HG03378 (cell line): ENCODE results near the gene RYR3.
"Not testable (repeated sequence)": the region's sequence is repeated elsewhere in the genome, so short reads cannot be mapped to it uniquely, and the experiment has no call there.

ENCODE experiments used
- ATAC-seq: cut with Tn5 transposase; IDR thresholded peaks from one replicate; pipeline ENCODE4 v1.9.1; 2021; ENCODE audit warnings: mild to moderate bottlenecking, moderate library complexity; ENCODE audit not compliant: unreplicated experiment

The RYR3 gene

GRCh38 chr15:33810073-33810595 lies 499.4 kb downstream of the RYR3 start:
- no peak for ATAC-seq

DNA sequence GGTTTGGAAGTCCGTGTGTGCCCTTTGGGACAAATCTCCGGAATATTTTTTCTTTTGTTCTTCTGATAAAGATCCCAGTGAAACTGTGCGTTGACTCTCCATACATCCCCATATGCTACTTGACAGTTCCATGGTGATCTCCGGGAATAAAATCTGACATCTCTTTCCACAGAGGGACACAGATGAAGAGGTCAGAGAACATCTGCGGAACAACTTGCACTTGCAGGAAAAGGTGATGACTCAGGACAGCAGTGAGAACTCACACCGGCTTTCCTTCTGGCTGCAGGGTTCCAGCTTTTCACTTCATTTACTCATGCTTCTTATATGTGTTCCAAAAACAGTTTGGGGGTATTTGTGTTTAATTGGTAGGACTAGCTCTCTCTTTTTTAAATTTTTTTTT lies 500.0 kb downstream of the RYR3 start:
- ATAC-seq: no peak

- ATAC-seq: no peak
These were observed 503.1 kb downstream of the RYR3 start for GRCh38 chr15:33813891-33814290.

DNA sequence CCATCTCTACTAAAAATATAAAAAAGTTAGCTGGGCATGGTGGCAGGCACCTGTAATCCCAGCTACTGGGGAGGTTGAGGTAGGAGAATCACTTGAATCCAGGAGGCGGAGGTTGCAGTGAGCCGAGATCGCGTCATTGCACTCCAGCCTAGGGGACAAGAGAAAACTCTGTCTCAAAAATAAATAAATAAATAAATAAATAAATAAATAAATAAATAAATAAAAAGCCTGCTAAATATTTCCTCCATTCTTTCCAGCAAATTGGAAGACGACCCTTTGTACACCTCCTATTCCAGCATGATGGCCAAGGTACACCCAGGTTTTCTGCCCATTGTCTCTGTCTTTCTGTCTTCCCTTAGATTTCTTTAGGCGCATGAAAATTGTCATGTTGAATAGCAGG lies 508.7 kb downstream of the RYR3 start:
- ATAC-seq: not testable (repeated sequence)

- ATAC-seq: no peak
These were observed 511.7 kb downstream of the RYR3 start for GRCh38 chr15:33822479-33822878.

GRCh38 chr15:33823119-33823518 lies 512.4 kb downstream of the RYR3 start:
- no peak for ATAC-seq

DNA sequence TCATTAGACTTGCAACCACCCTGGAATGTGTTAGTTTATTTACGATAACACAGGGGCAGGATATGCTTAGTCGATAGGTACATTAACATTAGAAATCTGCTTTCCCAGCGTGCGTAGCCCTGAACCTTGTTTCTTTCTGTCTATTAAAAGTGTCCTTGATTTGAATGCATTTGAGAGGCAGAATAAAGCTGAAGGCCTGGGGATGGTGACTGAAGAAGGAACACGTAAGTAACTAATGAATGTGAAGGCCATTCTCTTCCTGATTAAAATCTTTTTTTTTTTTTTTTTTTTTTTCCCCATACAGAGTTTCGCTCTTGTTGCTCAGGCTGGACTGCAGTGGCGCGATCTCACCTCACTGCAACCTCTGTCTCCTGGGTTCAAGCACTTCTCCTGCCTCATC lies 514.7 kb downstream of the RYR3 start:
- ATAC-seq: no peak

- no peak for ATAC-seq
These were observed 515.4 kb downstream of the RYR3 start for GRCh38 chr15:33826201-33826600.

GRCh38 chr15:33830351-33830750 lies 519.6 kb downstream of the RYR3 start:
- no peak for ATAC-seq

GRCh38 chr15:33831646-33832045 lies 520.9 kb downstream of the RYR3 start:
- no peak for ATAC-seq

DNA sequence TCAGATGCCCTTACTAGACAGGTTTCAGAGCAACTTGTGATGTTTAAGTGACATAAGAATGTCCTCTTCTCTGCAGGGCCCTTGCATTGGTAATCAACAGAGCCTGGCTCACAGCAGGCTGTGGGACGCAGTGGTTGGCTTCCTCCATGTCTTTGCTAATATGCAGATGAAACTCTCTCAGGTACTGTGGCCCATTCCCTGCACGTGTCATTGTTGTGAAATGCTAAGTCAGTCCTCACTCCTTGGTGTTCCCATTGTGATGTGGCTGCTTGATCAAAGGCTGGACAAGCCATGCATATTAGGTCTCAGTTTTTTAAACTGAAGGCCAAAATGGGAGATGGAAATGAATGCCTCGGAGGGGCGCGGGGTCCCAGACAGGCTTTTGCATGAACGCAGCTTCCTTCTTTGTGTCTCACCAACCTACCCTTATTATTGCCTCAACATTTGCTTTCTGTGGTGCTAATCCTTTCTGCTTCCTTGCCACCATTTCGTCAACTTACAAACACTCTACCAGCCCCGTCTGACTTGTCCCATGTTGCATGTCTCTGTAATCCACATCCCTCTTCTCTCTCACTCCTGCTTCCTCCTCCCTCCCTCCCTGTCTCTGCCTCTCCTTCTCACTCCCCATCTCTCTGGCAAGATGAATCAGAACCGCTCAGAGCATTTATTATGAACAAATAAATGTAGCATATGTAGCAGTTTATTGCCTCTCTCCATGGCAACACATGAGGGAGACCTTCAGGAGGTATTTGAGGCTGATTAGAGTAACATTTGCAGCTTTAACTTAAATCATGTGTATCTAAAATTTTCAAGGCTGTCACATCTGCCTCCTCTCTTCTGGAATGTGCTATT lies 524.4 kb downstream of the RYR3 start:
- no peak for ATAC-seq

DNA sequence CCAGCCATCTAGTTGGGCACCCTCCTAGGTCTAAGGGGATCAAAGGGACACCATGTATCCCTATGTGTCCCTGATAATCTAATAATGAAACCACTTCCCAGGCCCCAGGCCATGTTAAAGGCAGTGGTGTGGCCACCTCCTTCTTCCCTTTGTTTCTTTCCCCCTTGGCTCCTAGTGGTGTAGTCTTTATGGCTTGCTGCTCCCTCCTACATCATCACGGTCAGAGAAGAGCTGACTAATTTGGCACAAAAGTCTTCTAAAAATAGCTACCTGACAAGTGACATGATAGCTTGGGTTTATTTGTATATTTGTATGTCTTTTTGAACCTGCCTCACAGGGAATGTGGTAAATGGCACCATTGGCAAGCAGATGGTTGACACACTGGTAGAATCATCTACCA lies 526.5 kb downstream of the RYR3 start:
- ATAC-seq: no peak

GRCh38 chr15:33839540-33839939 lies 528.8 kb downstream of the RYR3 start:
- no peak for ATAC-seq

DNA sequence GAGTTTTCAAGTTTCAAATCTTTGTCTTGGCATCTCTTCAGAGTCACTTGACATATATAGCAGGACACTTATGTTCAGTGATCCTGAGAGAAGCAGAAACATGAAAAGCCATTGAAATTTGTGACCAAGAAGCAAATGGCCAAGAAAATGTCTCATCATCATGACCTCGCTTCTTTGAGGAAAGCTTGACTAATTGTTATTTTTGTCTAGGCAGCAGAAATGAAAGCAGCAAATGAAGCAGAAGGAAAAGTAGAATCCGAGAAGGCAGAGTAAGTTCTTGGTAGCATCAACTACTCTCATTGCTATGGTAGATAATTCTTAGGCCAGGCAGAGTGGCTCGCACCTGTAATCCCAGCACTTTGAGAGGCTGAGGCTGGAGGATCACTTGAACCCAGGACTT lies 529.8 kb downstream of the RYR3 start:
- no peak for ATAC-seq

DNA sequence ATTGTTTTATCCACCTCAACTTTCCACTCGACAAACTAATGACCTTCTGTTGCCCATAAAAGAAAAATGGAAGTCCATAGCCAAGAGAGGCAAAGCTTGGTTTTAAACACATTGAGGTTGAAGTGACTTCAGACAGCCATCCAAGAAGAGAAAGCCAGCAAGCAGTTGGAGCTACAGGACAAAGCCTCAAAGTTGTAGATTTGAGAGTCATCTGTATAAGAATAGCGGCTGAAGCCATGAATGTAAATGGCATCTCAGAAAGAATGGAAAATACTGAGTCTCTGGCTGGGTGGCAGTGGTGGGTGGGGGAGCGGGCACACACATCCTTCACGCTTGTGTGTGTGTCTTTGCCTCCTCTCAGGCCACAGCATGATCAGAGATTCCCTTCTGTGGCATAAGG lies 533.4 kb downstream of the RYR3 start:
- ATAC-seq: no peak

DNA sequence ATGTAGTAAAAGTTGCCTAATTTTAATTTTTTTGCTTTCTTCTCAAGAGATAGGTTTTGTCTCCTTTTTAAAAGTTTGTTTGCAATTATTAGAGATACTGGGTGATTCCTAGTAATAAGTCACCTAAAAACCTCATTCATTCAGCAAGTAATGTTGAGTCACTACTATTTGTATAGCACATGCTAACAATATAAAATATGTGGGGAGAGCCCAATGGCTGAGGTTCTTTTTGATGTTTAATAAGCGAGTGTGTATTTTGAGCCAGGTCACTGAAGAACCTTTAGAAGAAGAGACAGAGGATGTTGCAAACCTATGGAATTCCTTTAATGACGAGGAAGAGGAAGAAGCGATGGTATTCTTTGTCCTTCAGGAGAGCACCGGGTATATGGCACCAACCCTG lies 533.8 kb downstream of the RYR3 start:
- ATAC-seq: no peak

- ATAC-seq: no peak
These were observed 535.4 kb downstream of the RYR3 start for GRCh38 chr15:33846142-33846541.

DNA sequence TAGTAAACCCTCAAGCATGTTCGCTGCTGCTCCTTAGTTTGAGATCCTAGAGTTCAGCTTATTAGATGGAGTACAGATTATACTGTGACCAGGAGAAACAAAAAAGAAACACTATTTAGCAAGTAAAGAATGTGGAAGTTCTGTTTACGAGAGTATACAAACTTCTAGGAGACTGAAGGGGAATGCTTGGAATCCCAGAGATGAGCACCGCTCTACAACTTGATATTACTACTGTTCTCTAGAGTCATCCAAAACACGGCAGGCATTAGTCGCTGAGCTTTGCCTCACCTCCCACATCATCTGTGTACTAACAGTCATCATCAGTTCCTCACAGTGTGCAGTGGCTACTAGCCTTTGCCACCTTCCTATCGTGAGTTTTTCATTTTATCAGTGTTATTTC lies 536.1 kb downstream of the RYR3 start:
- no peak for ATAC-seq

- no peak for ATAC-seq
These were observed 537.2 kb downstream of the RYR3 start for GRCh38 chr15:33848011-33848410.

- ATAC-seq: no peak
These were observed 540.3 kb downstream of the RYR3 start for GRCh38 chr15:33851079-33851478.

GRCh38 chr15:33852094-33852493 lies 541.3 kb downstream of the RYR3 start:
- ATAC-seq: no peak

DNA sequence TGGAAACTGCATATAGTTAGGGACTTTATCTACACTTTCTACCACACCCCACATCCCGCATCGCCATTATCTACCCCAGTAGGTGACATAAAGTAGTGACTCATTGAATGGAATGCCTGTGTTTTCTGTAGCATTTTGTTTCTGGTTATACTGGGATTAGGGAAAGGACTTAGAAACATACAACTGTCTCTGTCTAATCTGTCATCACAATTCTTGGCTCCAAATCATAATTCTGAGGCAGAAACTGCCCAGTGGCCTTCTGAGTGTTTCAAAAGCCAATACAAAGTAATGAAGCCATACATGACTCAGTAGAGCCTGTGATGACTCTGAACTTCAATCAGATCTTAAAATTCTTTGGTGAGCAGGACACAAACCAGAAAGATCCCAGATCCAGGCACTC lies 541.8 kb downstream of the RYR3 start:
- ATAC-seq: no peak

DNA sequence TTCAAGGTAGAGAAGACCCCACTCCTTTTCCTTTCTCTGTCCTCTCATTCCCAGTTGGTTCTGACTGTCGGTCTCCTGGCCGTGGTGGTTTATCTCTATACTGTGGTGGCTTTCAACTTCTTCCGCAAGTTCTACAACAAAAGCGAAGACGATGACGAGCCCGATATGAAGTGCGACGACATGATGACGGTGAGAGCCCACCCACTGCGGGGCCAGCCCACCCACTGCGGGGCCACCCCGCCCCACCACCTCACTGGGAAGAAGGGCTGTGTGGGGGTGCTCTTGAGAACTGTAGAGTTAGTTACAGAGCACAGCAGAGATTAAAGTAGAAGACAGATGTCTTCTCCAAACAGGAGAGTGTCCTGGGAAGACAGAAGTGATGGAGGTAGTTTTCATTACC lies 547.0 kb downstream of the RYR3 start:
- no peak for ATAC-seq
